K562 (cell line): ENCODE measurements around the gene ERAP2. TPM values are rescaled to one million over a fixed set of nuclear protein-coding genes. Genes with fewer than 3 reads are reported as not detected.

Experiments used
- ARID1B ChIP-seq: fragments of 450-650 bp; IDR thresholded peaks from 2 replicates; pipeline ENCODE4 v1.6.1; 2016; ENCODE audit warnings: antibody characterized with exemption, mild to moderate bottlenecking, inconsistent platforms
- CREB1 ChIP-seq, 2 experiments: sonication (generic) in 1 of 2; formaldehyde crosslinking in 1 of 2; IDR thresholded peaks; 2 replicates each; pipeline versions ENCODE4 v1.6.1 to v1.8.0; 2012 to 2022; ENCODE audit warnings: inconsistent platforms in 1 of 2, mild to moderate bottlenecking in 1 of 2, missing genetic modification reagents in 1 of 2, moderate library complexity in 1 of 2
- DIDO1 ChIP-seq: fragments of 450-650 bp; IDR thresholded peaks from 2 replicates; pipeline ENCODE4 v1.6.1; 2016; ENCODE audit warnings: low read depth, missing biosample characterization, missing genetic modification characterization
- E4F1 ChIP-seq: fragments of 250-450 bp; sonication (Bioruptor Pico); IDR thresholded peaks from 2 replicates; pipeline ENCODE4 v1.5.0; 2021; ENCODE audit warnings: mild to moderate bottlenecking, borderline replicate concordance
- JUN ChIP-seq, 2 experiments: sonication (generic) in 1 of 2; formaldehyde crosslinking in 1 of 2; IDR thresholded peaks; 2 replicates each; pipeline versions ENCODE4 v1.6.1 to v1.8.0; 2012 to 2022; ENCODE audit warnings: borderline replicate concordance in 2 of 2, mild to moderate bottlenecking in 2 of 2, improper control_type of control experiment in 1 of 2, low read depth in 1 of 2, low read length in 1 of 2, missing genetic modification reagents in 1 of 2
- L3MBTL2 ChIP-seq: fragments of 450-650 bp; IDR thresholded peaks from 2 replicates; pipeline ENCODE4 v1.6.1; 2016; ENCODE audit warnings: mild to moderate bottlenecking, moderate library complexity
- MCM3 ChIP-seq: fragments of 450-650 bp; IDR thresholded peaks from 2 replicates; pipeline ENCODE4 v1.6.1; 2016
- RCOR1 ChIP-seq, 2 experiments: IDR thresholded peaks; 2 replicates each; pipeline ENCODE4 v1.6.1; 2012; ENCODE audit warnings: low read depth in 2 of 2, low read length in 2 of 2, borderline replicate concordance in 1 of 2, improper control_type of control experiment in 1 of 2
- RERE ChIP-seq: sonication (generic); formaldehyde crosslinking; IDR thresholded peaks from 2 replicates; pipeline ENCODE4 v1.8.0; 2023; ENCODE audit warnings: missing genetic modification reagents, mild to moderate bottlenecking, borderline replicate concordance
- SMARCA4 ChIP-seq: fragments of 450-650 bp; IDR thresholded peaks from 2 replicates; pipeline ENCODE4 v1.6.1; 2016
- TEAD4 ChIP-seq, 2 experiments: sonication (generic) in 1 of 2; formaldehyde crosslinking in 1 of 2; IDR thresholded peaks; 2 replicates each; pipeline versions ENCODE4 v1.6.1 to v1.8.0; 2012 to 2022; ENCODE audit warnings: borderline replicate concordance in 1 of 2, inconsistent platforms in 1 of 2, low read length in 1 of 2, mild to moderate bottlenecking in 1 of 2, missing genetic modification reagents in 1 of 2
- ZBTB12 ChIP-seq: fragments of 250-450 bp; sonication (Bioruptor Pico); IDR thresholded peaks from 2 replicates; pipeline ENCODE4 v1.4.0; 2020
- ZEB2 ChIP-seq: fragments of 450-650 bp; IDR thresholded peaks from 2 replicates; pipeline ENCODE4 v1.6.1; 2016
- ZNF639 ChIP-seq, 2 experiments: fragments of 200-800 bp in 1 of 2; sonication (Bioruptor generic) in 1 of 2; sonication (generic) in 1 of 2; formaldehyde crosslinking in 1 of 2; IDR thresholded peaks in 1 of 2; conservative IDR thresholded peaks in 1 of 2; 2 replicates each; pipeline versions ENCODE4 v1.5.0 to v1.6.1; 2016 to 2020; ENCODE audit warnings: missing compliant biosample characterization in 1 of 2, missing genetic modification characterization in 1 of 2, missing genetic modification reagents in 1 of 2
- ZNF79 ChIP-seq: fragments of 250-450 bp; sonication (Bioruptor Pico); IDR thresholded peaks from 2 replicates; pipeline ENCODE4 v1.4.0; 2020; ENCODE audit warnings: low read depth, mild to moderate bottlenecking, moderate library complexity
- polyA plus RNA-seq, 8 experiments: library from polyadenylated mRNA; depleted of rRNA in 4 of 8; stranded (reverse) in 5 of 8; unstranded in 3 of 8; fragments of >200 nt; fragmentation: Nextera tagmentation in 2 of 8; fragmentation: Illumina TruSeq in 1 of 8; extraction: Ambion mirVana in 2 of 8; extraction: Trizol in 1 of 8; gene quantifications; 2 replicates each; pipeline versions ENCODE4 v1.2.1 to v1.2.3, GENCODE V29; 2011 to 2014; ENCODE audit warnings: inconsistent platforms in 1 of 8, missing spikeins in 1 of 8
- total RNA-seq, 7 experiments: library from RNA; depleted of rRNA in 6 of 7; stranded (reverse); fragments of >200 nt in 6 of 7; fragmentation: Illumina TruSeq in 2 of 7; extraction: Trizol in 2 of 7; gene quantifications; 2 replicates each; pipeline versions ENCODE4 v1.2.1 to v1.2.3, GENCODE V29; 2011 to 2021; ENCODE audit warnings: low replicate concordance in 1 of 7

The ERAP2 gene
- total and polyA plus RNA-seq, 9 of the 15 experiments (the other 6 are each of a cell fraction or from before 2014, with no cell fraction given), result 0.93 to 4.0 (median 2.1) TPM

- TF ChIP-seq RCOR1 (IDR thresholded peaks at IDR 0.05; ENCODE audit: borderline replicate concordance in 1 of 2, low read depth in 2 of 2, low read length in 2 of 2) (peak in 1 of 2 experiments; percentile 18; a peak in 1 of 4 replicates), L3MBTL2 (0 out of 2 replicates have a peak, but pooled peaks have one; percentile 17), ARID1B (peak; percentile 68), ZEB2 (0 out of 2 replicates have a peak, but pooled peaks have one; percentile 40), MCM3 (no peak), DIDO1 (tag) (no peak), CREB1 (IDR thresholded peaks at IDR 0.05) (no peak), CREB1 (CRISPR knock-in tag; IDR thresholded peaks at IDR 0.05) (0 out of 2 replicates have a peak, but pooled peaks have one; percentile 30), JUN (IDR thresholded peaks at IDR 0.05; ENCODE audit: borderline replicate concordance, low read depth, low read length) (peak; percentile 91), JUN (CRISPR knock-in tag; IDR thresholded peaks at IDR 0.05; ENCODE audit: borderline replicate concordance) (no peak), RERE (CRISPR knock-in tag) (no peak), ZNF639 (CRISPR knock-in tag; conservative IDR thresholded peaks at IDR 0.05 in 1 of 2, IDR thresholded peaks at IDR 0.05 in 1 of 2) (no peak), TEAD4 (IDR thresholded peaks at IDR 0.05; ENCODE audit: low read length) (peak; percentile 23; the same call in 1 of the 2 replicates), TEAD4 (CRISPR knock-in tag; IDR thresholded peaks at IDR 0.05; ENCODE audit: borderline replicate concordance) (no peak), ZBTB12 (no peak), E4F1 (CRISPR knock-in tag) (no peak), ZNF79 (CRISPR knock-in tag) (no peak), SMARCA4 (peak; percentile 80)
Observed at GRCh38 chr5:96881511-96882115, 5.3 kb downstream of the ERAP2 start (continued).
